Fibroblast of skin of right quadriceps (primary cell): ENCODE results near the gene NR2C2.
"Not testable (repeated sequence)": the region's sequence is repeated elsewhere in the genome, so short reads cannot be mapped to it uniquely, and the experiment has no call there.

Source experiments
- DNase-seq: peaks from one replicate; pipeline ENCODE4 v3.0.0-alpha.2; 2013

NR2C2 gene

DNA sequence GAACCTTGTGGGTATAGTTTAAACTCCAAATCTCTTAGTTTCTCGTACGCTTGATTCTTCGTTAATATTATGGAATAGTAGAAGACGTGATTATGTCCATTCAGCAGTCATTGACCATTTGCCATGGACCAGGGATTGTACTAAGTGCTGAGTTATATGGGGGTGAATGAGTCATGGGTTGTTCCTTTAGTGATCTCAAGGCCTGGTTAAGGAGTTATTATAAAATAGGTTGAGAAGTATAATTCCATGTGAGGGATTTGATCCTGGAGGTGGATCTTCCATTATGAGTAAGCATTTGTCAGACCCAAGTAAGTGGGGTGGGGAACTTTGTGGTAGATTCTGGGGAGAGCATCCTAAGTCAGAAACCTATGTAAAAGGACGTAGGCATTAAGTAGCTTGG lies 15.4 kb downstream of the NR2C2 start:
- DNase-seq, result peak; percentile 70

GRCh38 chr3:14967285-14967684 lies 19.9 kb downstream of the NR2C2 start:
- no peak for DNase-seq

- DNase-seq, result no peak
These were observed 22.3 kb downstream of the NR2C2 start for GRCh38 chr3:14969671-14970070.

- no peak for DNase-seq
These were observed 28.9 kb downstream of the NR2C2 start for GRCh38 chr3:14976317-14976716.

- no peak for DNase-seq
These were observed 33.3 kb downstream of the NR2C2 start for GRCh38 chr3:14980689-14981088.

DNA sequence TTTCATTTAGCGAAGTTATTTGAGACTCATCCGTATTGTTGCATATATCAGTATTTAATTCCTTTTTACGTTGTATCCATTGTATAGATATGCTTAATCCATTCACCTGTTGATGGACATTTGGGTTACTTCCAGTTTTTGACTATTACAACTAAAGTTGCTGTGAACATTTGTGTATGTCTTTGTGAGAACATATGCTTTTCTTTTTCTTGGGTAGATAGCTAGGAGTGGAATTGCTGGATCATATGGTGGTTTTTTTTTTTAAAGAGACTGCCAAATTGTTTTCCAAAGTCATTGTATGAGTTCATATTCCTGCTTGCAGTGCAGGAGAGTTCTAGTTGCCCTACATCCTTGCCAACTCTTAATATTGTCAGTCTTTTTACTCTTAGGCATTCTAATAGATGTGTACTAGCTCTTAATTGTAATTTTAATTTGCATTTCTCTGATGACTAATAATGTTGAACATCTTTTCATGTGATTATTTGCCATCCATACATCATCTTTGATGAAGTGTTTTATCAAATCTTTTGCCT lies 37.3 kb downstream of the NR2C2 start:
- DNase-seq, result no peak

DNA sequence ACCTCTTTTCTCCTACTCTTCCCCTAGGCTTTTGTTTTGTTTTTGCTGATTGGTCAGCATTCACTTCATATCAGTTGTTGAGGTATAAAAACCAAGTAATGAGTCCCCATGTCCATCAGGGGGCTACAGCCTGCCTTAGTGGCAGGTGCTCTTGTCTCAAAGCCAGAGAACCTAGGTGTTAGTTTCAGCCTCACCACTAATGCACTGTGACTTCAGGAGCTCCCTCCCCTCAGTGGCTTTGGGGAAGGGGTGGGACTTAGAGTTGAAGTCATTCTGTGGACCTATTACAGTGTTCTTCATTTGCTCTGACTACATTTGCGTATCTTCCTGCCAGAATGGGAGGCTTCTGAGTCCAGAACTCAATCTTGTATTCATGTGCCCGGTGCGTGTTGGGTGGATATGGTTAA lies 41.6 kb downstream of the NR2C2 start:
- DNase-seq, result no peak

DNA sequence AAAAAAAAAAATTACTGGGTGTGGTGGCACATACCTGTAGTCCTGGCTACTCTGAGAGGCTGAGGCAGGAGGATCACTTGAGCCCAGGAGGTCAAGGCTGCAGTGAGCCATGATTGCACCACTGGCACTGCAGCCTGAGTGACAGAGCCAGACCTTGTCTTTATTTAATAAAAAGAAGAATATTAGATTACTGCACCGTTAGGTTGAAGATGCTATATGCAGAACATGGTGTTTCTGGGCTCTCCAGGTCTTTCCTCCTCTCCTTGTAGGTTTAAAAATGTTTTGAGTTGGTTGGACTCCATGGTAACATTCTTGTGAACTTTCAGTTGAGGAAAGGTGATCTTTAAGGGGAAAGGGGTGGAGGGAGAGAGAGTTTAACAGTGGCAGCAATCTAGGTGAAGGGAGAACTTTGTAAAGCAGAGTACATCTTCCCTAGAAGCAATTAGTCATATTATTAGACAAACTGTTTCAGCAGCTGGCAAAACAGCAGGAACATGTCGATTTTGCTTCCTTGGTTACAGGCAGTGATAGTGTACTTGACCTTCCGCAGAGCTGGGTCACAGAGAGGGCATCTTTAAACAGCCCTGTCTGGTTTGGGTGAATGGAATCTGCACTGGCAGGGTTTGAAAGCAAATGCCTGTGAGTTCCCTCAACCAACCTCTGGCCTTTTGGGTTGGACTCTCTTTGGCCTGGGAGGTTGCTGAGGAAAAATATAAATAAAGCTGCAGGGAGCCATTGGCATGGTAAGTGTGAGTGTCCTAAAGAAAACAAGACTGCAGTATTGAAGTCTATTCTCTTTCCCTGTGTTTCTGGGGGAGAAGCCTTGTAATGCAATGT lies 42.8 kb downstream of the NR2C2 start:
- DNase-seq, result no peak

- DNase-seq, result no peak
These were observed 43.4 kb downstream of the NR2C2 start for GRCh38 chr3:14990780-14991148.

GRCh38 chr3:14991151-14991742 lies 43.9 kb downstream of the NR2C2 start:
- DNase-seq, result no peak

GRCh38 chr3:14991818-14992612 lies 44.6 kb downstream of the NR2C2 start:
- DNase-seq, result no peak

GRCh38 chr3:14997941-14998340 lies 50.6 kb downstream of the NR2C2 start:
- no peak for DNase-seq

GRCh38 chr3:14999182-14999581 lies 51.8 kb downstream of the NR2C2 start:
- not testable (repeated sequence) for DNase-seq

DNA sequence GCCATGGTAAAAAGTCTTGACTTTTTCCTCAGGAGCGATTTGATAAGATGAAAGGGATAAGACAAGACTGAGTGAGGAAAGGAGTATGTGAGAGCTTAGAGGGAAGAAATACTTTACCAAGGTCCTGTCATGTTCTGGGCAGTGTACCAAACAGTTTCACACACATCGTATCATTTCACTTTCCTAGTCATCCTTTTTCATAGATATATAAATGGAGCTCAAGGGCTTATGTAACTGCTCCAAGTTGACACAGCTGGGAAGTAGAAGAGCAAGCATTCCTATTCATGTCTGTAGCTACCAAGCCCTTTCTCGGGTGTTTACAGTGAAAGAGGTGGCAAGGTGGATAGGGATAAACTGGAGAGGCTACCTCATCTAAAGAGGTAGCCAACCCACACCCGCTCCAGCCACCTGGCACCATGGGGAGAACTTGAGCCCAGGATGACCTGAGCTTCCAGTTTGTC lies 60.3 kb downstream of the NR2C2 start:
- peak; percentile 53 for DNase-seq

- DNase-seq, result no peak
These were observed 61.8 kb downstream of the NR2C2 start for GRCh38 chr3:15009167-15009566.

DNA sequence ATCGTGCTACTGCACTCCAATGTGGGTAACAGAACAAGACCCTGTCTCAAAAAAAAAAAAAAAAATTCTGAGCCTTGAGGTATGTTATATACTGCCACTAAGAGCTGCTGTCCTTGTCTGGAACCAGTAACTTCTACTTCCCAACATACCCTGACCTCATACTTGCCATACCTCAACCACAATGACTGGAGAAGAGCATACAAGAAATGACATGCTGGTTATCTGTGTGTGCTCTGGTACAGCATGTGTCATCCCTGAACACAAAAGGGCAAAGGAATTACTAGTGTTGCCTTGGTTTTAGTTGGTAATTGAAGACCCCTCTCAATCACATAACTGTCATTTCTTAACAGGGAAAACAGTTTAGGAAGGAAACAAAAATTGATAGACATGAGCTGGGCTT lies 63.3 kb downstream of the NR2C2 start:
- peak; percentile 11 for DNase-seq

- no peak for DNase-seq
These were observed 63.8 kb downstream of the NR2C2 start for GRCh38 chr3:15011174-15011573.

DNA sequence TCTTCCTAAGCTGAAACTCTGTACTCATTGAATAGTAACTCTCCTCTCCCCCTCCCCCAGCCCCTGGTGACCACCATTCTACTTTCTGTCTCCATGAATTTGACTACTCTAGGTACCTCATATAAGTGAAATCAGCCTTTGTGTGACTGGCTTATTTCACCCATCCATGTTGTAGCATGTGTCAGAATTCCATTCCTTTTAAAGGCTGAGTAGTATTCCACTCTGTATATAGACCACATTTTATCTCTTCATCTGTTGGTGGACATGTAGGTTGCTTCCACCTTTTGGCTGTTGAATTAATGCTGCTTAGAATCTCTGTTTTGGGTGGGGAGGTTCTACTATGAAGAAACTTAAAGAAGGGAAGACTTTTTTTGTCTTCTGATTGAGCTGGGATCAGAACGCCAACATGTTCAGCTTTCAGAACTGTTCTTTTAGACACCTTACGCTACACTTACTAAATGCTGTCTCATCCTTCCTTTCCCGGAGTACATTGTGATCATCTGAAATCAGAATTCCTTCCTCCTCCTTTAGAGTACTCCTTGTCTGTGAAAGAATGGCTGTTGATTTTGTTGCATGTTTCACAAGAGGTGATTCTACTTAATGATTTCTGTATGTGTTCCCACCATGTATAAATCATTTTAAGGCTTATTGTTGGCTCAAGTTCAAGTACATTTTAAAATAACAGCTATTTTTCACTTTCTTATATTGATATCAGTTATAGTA lies 67.4 kb downstream of the NR2C2 start:
- no peak for DNase-seq

DNA sequence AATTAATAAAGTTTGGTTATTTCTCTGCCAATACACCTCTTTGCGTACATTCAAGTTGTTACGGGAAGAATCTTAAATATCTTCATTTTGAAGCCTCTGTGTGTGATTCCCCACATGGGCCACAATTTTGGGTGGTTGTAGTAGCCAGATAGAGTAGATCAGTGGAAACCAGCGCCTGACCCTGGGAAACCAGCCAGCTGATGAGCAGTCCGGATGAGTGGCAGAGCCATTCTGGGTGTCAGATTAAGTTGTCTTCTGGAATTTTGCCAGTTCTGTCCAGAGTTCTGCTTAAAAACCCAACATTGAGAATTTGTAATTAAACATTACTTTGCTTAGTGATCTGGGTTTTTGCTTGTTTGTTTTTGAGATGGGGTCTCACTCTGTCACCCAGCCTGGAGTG lies 68.1 kb downstream of the NR2C2 start:
- DNase-seq, result no peak

- no peak for DNase-seq
These were observed 69.8 kb downstream of the NR2C2 start for GRCh38 chr3:15017191-15017590.

DNA sequence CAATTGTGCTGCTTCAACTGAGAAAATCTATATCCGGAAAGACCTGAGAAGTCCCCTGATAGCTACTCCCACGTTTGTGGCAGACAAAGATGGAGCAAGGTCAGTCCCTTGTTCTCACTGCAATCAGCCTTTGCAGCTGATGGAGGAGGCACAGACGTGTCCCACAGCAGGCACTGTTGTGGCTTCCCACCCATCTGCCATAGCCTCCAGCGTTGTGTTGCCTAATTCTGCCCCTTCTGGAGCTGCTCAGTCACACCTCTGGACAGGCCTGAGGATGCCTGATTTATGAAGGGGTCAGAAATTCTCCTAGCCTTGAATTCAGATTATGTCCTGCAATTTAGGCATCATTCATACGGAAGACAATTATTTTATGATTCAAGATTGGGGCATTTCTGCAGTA lies 75.9 kb downstream of the NR2C2 start:
- DNase-seq, result no peak

GRCh38 chr3:15023719-15024118 lies 76.3 kb downstream of the NR2C2 start:
- no peak for DNase-seq

DNA sequence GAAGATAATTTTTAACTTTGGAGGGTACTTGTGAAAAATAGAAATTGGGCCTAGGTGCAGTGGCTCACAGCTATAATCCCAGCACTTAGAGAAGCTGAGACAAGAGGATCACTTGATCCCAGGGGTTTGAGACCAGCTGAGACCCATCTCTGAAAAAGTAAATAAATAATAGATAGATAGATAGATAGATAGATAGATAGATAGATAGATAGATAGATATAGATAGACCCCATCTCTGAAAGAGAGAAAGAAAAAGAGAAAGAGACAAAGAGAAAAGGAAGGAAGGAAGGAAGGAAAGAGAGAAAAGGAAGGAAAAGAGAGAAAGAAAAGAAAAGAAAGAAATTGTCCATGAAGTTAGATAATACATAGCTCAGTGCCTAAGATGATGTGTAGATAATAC lies 82.2 kb downstream of the NR2C2 start:
- no peak for DNase-seq
